ENCODE results near the gene DNAL1. TPM values are rescaled to one million over a fixed set of nuclear protein-coding genes. Genes with fewer than 3 reads are reported as not detected.

DNAL1 gene
- total and polyA plus RNA-seq, 2 of the 13 experiments (the other 11 are each of a cell fraction or from before 2014, with no cell fraction given): 1.4 to 13.3 TPM

- TF ChIP-seq TAF15 (IDR thresholded peaks at IDR 0.05; ENCODE audit: low read depth, low read length, poor library complexity, severe bottlenecking) (no peak), TBX2 (CRISPR knock-in tag; IDR thresholded peaks at IDR 0.05; ENCODE audit: borderline replicate concordance) (no peak), NFYB (CRISPR knock-in tag; IDR thresholded peaks at IDR 0.05) (no peak), FOXA3 (CRISPR knock-in tag; IDR thresholded peaks at IDR 0.05) (peak; percentile 46), EED (CRISPR knock-in tag; IDR thresholded peaks at IDR 0.05) (no peak), SOX5 (CRISPR knock-in tag; IDR thresholded peaks at IDR 0.05; ENCODE audit: borderline replicate concordance) (peak; percentile 66; the same call in 1 of the 2 replicates), SATB2 (CRISPR knock-in tag; IDR thresholded peaks at IDR 0.05) (no peak), FOSL1 (CRISPR knock-in tag; IDR thresholded peaks at IDR 0.05; ENCODE audit: borderline replicate concordance) (no peak), RNF219 (CRISPR knock-in tag; IDR thresholded peaks at IDR 0.05) (no peak), HINFP (CRISPR knock-in tag; IDR thresholded peaks at IDR 0.05; ENCODE audit: low read depth) (no peak), SP4 (CRISPR knock-in tag; IDR thresholded peaks at IDR 0.05) (no peak), GATAD1 (CRISPR knock-in tag; IDR thresholded peaks at IDR 0.05) (0 out of 2 replicates have a peak, but pooled peaks have one; percentile 27), ZNF740 (CRISPR knock-in tag; IDR thresholded peaks at IDR 0.05) (no peak), AKNA (CRISPR knock-in tag; IDR thresholded peaks at IDR 0.05; ENCODE audit: borderline replicate concordance) (no peak), PHF20 (CRISPR knock-in tag; IDR thresholded peaks at IDR 0.05) (no peak), ZMYM3 (CRISPR knock-in tag; IDR thresholded peaks at IDR 0.05) (peak; percentile 31; the same call in 1 of the 2 replicates), IKZF5 (CRISPR knock-in tag; IDR thresholded peaks at IDR 0.05) (peak; percentile 59; the same call in 1 of the 2 replicates), TEAD3 (CRISPR knock-in tag; optimal IDR thresholded peaks at IDR 0.05; ENCODE audit: borderline replicate concordance) (peak; percentile 81), TARDBP (CRISPR knock-in tag; IDR thresholded peaks at IDR 0.05) (no peak), GPBP1L1 (CRISPR knock-in tag; IDR thresholded peaks at IDR 0.05) (no peak)
Observed at GRCh38 chr14:73610687-73611086, 34.1 kb upstream of the DNAL1 start (continued).

Data from HepG2 (cell line).